Left cardiac atrium (tissue), 4 donors: ENCODE measurements around the gene ASB13. TPM values are rescaled to one million over a fixed set of nuclear protein-coding genes. Genes with fewer than 3 reads are reported as not detected.
"Not testable (repeated sequence)": the region's sequence is repeated elsewhere in the genome, so short reads cannot be mapped to it uniquely, and the experiment has no call there.

Experiments
- ATAC-seq, 2 donors: fragments of 200-7000 bp; cut with Tn5 transposase; one replicate each; pipeline ENCODE4 v1.9.1; 2020; ENCODE audit warnings: mild to moderate bottlenecking in 2 of 2, moderate library complexity in 2 of 2
- DNase-seq: peaks from one replicate; pipeline ENCODE4 v3.0.0-alpha.2; 2020
- intact Hi-C, 2 donors: fragments of 100-400 bp; cut with DNase I; formaldehyde crosslinking; loops; one replicate each; pipeline versions ENCODE4 v1.14.1 to v1.15.1; 2022 to 2023
- total RNA-seq, 2 donors: library from RNA; stranded (reverse); fragmentation: NEBNext Ultra II Directional; extraction: Animal tissue kit (Norgen Biotek cat#: 25700); gene quantifications; one replicate each; pipeline ENCODE4 v1.2.1, GENCODE V29; 2021
- donor health status: DM: no; HTN: yes; CAD: no.
- donor health status: DM: no; HTN: yes; CAD: no; lungs with severe emphysema.
- donor health status: DM: yes; HTN: yes; CAD: no.
- donor health status: Dilated cardiomyopathy.

The ASB13 gene
- total RNA-seq, 2 donors from 2014 or later: 17.1 to 19.1 TPM

GRCh38 chr10:5630112-5630436, 36.3 kb downstream of the ASB13 start:
- intact Hi-C loops: no loop called here
- DNase-seq (no peak), ATAC-seq (no peak)

- ATAC-seq (peak; percentile 78 to 82), DNase-seq (peak; percentile 78)
- intact Hi-C loops: loop anchor here in 1 of 2 donors (10.0 kb wide), 2 partner anchors 245 to 795 kb away; no protein-coding TSS in a partner anchor
Observed at GRCh38 chr10:5629303-5630111, 36.9 kb downstream of the ASB13 start.

DNA sequence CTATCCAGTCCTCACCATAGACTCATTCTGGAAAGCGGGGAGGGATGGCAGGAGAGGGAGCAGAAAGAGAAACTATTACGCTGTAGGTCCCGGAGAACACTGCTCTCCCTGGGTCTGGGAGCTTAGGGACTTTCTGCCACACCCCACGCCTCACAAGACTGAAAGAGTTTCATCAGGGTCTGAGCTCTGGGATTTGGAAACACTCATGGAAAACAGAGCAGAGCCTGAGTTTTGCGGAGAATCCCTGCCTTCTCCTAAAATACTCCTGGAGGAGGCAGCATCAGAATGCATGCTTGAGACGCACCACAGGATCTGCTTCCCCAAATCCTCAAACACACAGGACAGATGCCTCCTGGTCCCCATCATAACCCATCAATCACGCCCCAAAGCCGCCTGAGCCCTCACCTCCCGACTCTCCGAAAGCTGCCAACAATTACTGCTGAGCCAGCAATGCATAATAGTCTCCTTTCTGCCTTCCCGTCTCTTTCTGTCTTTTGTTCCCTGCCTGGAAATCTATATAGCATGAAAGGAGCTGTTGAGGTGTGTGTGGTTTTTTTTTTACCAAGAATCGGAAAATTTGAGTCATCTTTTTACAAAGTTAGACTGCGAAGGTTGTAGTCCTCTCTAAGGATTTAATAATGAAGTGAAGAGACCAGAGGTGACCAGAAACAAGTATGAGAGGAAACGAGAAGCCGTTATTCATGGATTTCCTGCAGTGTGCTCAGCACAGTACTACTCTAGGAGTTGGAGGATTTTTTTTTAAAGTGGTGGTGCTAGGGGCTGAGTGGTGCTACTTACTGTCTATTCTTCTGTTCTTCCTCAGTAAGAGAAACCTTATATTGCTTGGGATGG, 37.7 kb downstream of the ASB13 start:
- intact Hi-C loops: loop anchor here in 1 of 2 donors (10.0 kb wide), 2 partner anchors 246 to 794 kb away; no protein-coding TSS in a partner anchor
- DNase-seq (no peak), ATAC-seq (peak; percentile 36 to 41)

DNA sequence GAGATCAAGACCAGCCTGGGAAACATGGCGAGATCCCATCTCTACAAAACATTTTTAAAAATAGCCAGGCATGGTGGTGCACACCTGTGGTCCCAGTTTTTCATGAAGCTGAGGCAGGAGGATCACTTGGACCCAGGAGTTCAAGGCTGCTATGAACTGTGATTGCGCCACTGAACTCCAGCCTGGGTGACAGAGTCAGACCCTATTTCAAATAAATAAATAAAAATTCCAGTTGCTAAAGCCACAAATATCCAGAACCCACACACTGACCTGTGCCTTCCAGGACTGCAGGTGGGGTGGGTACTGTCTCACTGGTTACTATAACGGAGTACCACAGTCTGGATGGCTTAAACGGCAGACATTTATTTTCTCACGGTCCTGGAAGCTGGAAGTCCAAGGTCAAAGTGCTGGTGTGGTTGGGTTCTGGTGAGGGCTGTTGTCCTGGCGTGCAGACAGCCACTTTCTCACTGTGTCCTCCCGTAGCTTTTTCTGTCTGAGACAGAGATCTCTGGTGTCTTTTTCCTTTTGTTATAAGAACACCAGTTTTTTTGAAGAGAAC, 38.8 kb downstream of the ASB13 start:
- no peak for ATAC-seq
- intact Hi-C loops: loop anchor here in 1 of 2 donors (10.0 kb wide), 2 partner anchors 247 to 793 kb away; no protein-coding TSS in a partner anchor
- no peak for DNase-seq

DNA sequence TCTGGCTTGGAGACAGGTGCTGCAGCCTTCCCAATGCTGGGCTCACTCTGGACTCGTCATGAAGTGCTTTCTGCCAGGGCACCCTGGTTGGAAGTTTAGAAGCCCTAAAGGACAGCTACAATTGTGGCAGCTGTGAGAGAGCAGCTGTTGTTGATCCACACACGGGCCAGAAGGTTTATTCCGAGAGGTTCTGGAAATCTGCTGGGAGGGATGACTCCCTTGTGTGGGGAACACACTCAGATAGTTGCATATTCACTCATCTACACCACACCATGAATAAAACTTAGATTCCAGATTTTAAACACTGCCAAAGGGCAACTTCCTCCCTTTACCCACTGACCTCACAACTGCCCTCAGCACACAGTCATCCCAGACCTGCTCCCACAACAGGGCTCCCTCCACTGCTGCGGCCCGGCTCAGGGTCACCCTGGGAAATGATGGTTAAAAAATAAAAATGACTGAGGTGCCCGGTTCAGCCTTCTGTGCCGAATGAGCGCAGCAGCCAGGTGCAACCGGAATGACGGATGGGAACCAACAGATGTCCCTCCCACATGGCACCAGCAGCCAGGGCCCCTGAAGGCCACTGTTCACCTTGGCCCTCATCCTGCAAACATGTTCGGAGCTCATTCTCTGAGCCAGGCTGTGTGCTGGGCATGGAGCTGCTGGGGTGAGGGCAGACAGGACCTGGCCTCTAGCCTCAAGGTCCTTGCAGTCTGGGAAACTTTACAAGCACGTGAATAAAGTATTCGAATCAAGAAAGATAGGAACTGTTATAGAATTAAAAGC, 40.2 kb downstream of the ASB13 start:
- intact Hi-C loops: loop anchor here in 1 of 2 donors (10.0 kb wide), 2 partner anchors 249 to 791 kb away; no protein-coding TSS in a partner anchor
- DNase-seq (no peak), ATAC-seq (no peak)

GRCh38 chr10:5624701-5625100, 41.7 kb downstream of the ASB13 start:
- DNase-seq: no peak
- no peak for ATAC-seq
- intact Hi-C loops: loop anchor here (5.0 to 10.0 kb wide), 3 partner anchors 182 to 790 kb away; no protein-coding TSS in a partner anchor

DNA sequence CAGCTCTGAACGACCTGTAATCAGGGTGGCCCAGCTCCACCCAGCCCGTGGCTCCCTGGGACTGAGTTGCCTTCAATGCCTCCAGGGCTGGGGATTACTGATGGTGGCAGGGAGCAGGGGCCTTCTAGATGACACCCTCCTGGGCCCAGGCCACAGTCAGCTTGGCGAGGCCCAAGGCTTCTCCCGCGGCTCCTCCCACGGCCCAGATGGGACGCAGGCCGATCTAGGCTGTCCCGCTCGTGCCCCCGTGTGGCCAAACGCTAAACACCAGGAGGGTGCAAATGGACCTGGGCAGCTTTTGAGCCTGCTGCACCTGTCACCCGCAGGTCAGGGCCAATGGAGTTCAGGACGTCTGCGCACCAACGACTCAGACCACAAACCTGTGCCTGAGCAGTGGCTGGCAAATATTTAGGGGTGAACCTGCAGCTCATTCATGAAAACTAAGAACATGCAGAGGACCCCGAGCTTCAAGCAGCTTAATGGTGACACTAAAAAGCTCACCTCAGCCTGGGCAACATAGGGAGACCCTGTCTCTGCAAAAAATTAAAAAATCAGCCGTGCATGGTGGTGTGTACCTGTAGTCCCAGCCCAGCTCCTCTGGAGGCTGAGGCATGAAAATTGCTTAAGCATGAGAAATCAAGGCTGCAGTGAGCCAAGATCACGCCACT, 43.2 kb downstream of the ASB13 start:
- ATAC-seq (peak; percentile 80 to 90), DNase-seq (peak; percentile 93)
- intact Hi-C loops: loop anchor here (2.0 to 10.0 kb wide), 4 partner anchors 181 to 788 kb away; no protein-coding TSS in a partner anchor

DNA sequence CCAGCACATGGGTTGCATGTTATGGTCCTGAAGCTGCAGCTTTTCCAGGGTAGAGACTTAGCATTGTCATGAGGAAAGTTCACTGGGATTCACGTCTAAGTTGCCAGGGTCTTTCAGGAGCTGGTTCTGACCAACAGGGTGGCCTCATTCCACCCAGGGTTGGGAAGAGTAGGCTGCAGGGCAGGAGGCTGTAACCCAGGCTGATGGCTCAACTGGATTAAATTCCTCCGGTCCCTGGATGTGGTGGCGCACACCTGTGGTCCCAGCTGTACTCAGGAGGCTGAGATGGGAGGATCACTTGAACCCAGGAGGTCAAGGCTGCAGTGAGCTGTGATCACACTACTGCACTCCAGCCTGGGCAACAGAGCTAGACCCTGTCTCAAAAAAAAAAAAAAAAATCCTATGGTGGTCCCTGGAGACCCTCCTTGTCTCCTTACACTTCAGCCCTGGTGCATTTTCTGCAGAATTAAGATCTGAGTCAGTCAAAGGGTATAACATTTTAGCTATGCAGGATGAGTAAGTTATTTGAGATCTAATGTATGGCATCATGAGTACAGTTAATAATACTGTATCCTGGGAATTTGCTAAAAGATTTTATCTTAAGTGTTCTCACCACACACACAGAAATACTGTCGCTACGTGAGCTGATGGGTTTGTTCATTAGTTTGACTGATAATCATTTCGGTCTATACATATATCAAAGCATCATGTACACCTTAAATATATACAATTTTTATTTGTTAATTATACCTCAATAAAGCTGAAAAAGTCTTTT, 44.0 kb downstream of the ASB13 start:
- intact Hi-C loops: loop anchor here (2.0 to 10.0 kb wide), 4 partner anchors 180 to 788 kb away; no protein-coding TSS in a partner anchor
- DNase-seq (no peak), ATAC-seq (no peak)

- ATAC-seq, DNase-seq: not testable (repeated sequence)
- intact Hi-C loops: loop anchor here (5.0 to 10.0 kb wide), 3 partner anchors 179 to 787 kb away; no protein-coding TSS in a partner anchor
Observed at GRCh38 chr10:5621371-5621770, 45.0 kb downstream of the ASB13 start.

DNA sequence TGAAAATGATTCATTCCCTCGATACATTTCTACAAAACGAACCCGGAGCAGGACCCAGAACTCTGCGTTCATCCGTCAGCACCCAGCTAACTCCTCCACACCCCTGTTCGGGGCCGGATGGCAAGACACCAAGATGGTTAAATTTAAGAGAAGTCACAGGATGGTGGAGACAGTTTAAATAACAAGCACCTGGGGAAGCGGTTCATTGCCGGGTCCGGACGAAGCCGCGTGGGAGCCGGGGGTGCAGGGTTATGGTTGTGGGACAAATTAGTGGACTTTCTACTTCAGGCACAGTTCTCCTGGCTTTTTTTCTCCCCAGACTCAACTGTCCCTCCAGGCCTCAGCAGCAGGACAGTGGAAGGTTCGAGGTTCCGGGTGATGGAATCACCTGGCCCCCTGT, 45.4 kb downstream of the ASB13 start:
- no peak for ATAC-seq
- DNase-seq: no peak
- intact Hi-C loops: loop anchor here (5.0 to 10.0 kb wide), 3 partner anchors 179 to 786 kb away; no protein-coding TSS in a partner anchor

DNA sequence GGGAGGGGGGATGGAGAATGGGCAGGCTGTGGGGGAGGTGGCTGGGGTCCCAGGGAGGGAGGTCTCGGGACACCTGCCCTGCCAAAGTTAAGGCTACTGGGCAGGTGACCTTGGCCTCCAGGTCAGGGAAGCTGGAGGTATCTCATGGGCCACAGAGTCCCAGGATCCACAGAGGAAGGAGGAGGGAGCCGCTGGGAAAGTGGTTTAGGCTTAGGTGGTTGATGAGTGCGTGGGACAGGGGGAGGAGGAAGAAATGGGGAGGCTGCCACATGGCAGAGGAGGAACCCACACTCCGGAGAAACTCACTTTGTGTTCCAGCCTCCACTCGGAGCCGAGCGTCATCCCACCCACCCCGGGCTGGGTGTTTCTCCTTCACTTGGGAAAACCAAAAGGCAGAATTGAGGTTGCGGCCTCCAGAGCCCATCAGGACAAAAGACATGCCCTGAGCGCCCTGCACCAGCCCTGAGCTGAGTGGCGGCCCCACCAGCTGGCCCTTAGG, 46.1 kb downstream of the ASB13 start:
- intact Hi-C loops: loop anchor here (5.0 to 10.0 kb wide), 3 partner anchors 178 to 785 kb away; no protein-coding TSS in a partner anchor
- ATAC-seq: peak in 1 of 2 donors; percentile 3
- no peak for DNase-seq

- intact Hi-C loops: loop anchor here (5.0 to 10.0 kb wide), 4 partner anchors 75 to 785 kb away; no protein-coding TSS in a partner anchor
- DNase-seq: no peak
- ATAC-seq: peak; percentile 16 to 28
Observed at GRCh38 chr10:5619362-5620211, 46.8 kb downstream of the ASB13 start.

GRCh38 chr10:5618829-5619228, 47.6 kb downstream of the ASB13 start:
- ATAC-seq: peak in 1 of 2 donors; percentile 62
- intact Hi-C loops: loop anchor here in 1 of 2 donors (10.0 kb wide), 1 partner anchor 74 kb away; no protein-coding TSS in a partner anchor
- DNase-seq: peak; percentile 60

DNA sequence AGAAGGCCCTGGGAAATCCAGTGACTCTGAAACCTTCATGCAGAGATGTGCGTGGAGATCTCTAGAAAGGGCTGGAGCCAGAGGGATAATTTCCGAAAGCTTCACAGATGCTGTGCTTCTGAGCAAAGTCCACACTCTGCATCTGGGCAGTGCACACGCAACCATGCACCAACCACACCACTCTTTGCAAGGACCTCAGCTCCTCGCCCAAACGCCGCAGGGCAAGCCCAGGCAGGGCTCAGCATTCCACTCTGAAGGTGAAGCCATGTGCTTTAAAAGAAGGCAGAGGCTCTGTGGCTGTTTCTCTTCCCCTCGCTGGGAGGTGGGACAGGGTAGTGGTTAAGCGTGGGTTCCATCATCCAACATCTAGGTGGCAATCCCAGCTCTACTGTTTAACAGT, 48.4 kb downstream of the ASB13 start:
- intact Hi-C loops: loop anchor here in 1 of 2 donors (10.0 kb wide), 1 partner anchor 73 kb away; no protein-coding TSS in a partner anchor
- ATAC-seq: no peak

DNA sequence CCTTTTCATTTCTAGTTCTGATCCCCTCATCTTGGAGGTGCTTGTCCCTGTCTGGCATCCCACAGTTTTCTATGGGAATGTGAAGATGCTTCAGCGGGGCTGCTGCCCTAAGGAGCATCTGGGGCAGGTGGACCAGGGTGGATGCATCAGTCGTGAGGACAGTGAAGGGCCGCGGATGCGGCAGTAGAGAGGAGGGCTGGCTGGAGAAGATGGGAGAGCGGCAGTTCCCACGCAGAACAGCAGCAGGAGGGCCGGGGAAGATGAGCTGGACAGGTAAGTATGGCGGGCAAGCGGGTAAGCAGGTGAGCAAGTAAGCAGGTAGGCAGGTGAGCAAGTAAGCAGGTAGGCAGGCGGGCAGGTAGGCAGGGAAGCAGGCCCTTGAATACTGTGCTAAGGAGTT, 48.9 kb downstream of the ASB13 start:
- intact Hi-C loops: loop anchor here in 1 of 2 donors (10.0 kb wide), 1 partner anchor 73 kb away; no protein-coding TSS in a partner anchor
- no peak for DNase-seq
- no peak for ATAC-seq

More for the DNA sequence above, 48.4 kb downstream of the ASB13 start:
- DNase-seq: no peak
